ENCODE results near the gene RSPO4. TPM values are rescaled to one million over a fixed set of nuclear protein-coding genes. Genes with fewer than 3 reads are reported as not detected.

RSPO4 gene
- total and polyA plus RNA-seq, 9 of the 15 experiments (the other 6 are each of a cell fraction or from before 2014, with no cell fraction given) = 0.04 to 0.34 TPM; not detected in 7

GRCh38 chr20:967796-968742, 34.0 kb downstream of the RSPO4 start (continued):
- no peak for TF ChIP-seq GTF2A2 (tag; IDR thresholded peaks at IDR 0.05)
- no peak for TF ChIP-seq NFATC3 (IDR thresholded peaks at IDR 0.05)
- TF ChIP-seq CTBP1 (IDR thresholded peaks at IDR 0.05; ENCODE audit: borderline replicate concordance) = no peak
- TF ChIP-seq SREBF2 (CRISPR knock-in tag; IDR thresholded peaks at IDR 0.05) = no peak
- TF ChIP-seq ZNF274 (IDR thresholded peaks at IDR 0.05; ENCODE audit: borderline replicate concordance, low read depth, low read length) = no peak
- no peak for TF ChIP-seq MEF2D (tag; conservative IDR thresholded peaks at IDR 0.05; ENCODE audit: low read depth)
- no peak for TF ChIP-seq THRB (CRISPR knock-in tag; conservative IDR thresholded peaks at IDR 0.05)
- TF ChIP-seq RAD21 (CRISPR knock-in tag; conservative IDR thresholded peaks at IDR 0.05 in 1 of 2, IDR thresholded peaks at IDR 0.05 in 1 of 2) = no peak
- TF ChIP-seq JUN (IDR thresholded peaks at IDR 0.05; ENCODE audit: borderline replicate concordance, low read depth, low read length) = no peak
- no peak for TF ChIP-seq JUN (CRISPR knock-in tag; IDR thresholded peaks at IDR 0.05; ENCODE audit: borderline replicate concordance)
- TF ChIP-seq ZBTB1 (CRISPR knock-in tag; IDR thresholded peaks at IDR 0.05; ENCODE audit: borderline replicate concordance, low read depth) = no peak
- no peak for TF ChIP-seq EGR1 (conservative IDR thresholded peaks at IDR 0.05)
- no peak for TF ChIP-seq HSF4 (CRISPR knock-in tag; IDR thresholded peaks at IDR 0.05; ENCODE audit: borderline replicate concordance)
- TF ChIP-seq BACH1 (tag; IDR thresholded peaks at IDR 0.05) = no peak
- TF ChIP-seq ZNF24 (IDR thresholded peaks at IDR 0.05) = no peak
- no peak for TF ChIP-seq MYNN (IDR thresholded peaks at IDR 0.05)
- TF ChIP-seq MYNN (CRISPR knock-in tag; IDR thresholded peaks at IDR 0.05) = no peak
- TF ChIP-seq CXXC5 (CRISPR knock-in tag; IDR thresholded peaks at IDR 0.05) = no peak
- TF ChIP-seq ZNF740 (CRISPR knock-in tag; IDR thresholded peaks at IDR 0.05) = no peak
- no peak for TF ChIP-seq ZNF740 (tag; IDR thresholded peaks at IDR 0.05)
- no peak for TF ChIP-seq RBM34 (IDR thresholded peaks at IDR 0.05; ENCODE audit: borderline replicate concordance, insufficient read depth, low read length)
- TF ChIP-seq TCFL5 (CRISPR knock-in tag; conservative IDR thresholded peaks at IDR 0.05) = no peak
- TF ChIP-seq ATF4 (CRISPR knock-in tag; IDR thresholded peaks at IDR 0.05) = no peak
- TF ChIP-seq EWSR1 (IDR thresholded peaks at IDR 0.05; ENCODE audit: borderline replicate concordance, low read depth, partially characterized antibody) = no peak
- TF ChIP-seq HNRNPH1 (optimal IDR thresholded peaks at IDR 0.05; ENCODE audit: low read depth, low read length) = no peak
